GM18519 (cell line): ENCODE measurements around the gene ATG9B.
A peak's percentile ranks its signal among the peaks of the same experiment; 100 is the strongest.
"Not testable (repeated sequence)": the region's sequence is repeated elsewhere in the genome, so short reads cannot be mapped to it uniquely, and the experiment has no call there.

Experiments used
- ATAC-seq: cut with Tn5 transposase; IDR thresholded peaks from one replicate; pipeline ENCODE4 v1.9.1; 2021; ENCODE audit warnings: mild to moderate bottlenecking, moderate library complexity; ENCODE audit not compliant: unreplicated experiment, low FRiP score

The ATG9B gene

DNA sequence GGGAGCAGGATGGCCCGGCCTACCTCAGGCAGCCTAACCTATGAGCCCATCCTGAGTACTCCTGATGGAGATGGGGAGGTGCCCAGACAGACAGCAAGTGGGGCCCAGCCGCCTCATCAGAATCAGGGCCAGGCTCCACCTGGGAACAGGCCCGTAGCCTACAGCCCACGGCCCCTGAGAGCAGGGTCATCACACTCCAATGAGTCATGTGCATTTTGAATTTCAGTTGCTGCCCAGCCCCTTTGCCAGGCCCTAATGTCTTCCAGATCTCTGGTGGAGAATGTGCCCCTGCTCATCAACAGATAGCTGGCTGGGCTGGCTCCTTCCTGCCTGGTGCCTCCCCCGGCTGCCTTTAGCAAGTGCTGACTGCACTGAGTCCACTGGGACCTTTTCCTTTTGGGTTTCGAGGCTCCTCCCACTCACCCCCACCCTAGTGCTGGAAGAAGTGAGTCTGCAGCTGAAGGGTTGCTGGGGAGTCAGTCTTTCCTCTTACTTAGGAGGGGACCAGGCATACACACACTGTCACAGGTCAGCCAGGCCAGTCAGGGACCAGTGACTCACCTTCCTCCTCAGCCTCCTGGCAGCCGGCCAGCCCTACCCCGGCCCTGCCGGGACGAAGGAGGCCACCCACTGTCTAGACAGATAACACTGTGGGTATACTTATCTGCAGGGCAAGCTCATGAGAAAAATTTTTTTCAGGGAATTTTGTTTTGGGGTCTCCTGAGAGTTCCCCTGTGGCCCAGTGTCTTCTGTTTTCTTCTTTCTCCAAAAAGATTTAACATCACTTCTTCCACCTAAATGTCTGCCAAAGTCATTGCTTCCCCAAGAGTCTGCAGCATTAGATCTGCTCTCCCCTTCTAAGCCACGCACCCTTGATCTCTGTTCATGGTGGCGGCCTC lies 14.9 kb upstream of the ATG9B start:
- ATAC-seq, result no peak

- ATAC-seq, result no peak
These were observed 11.6 kb upstream of the ATG9B start for GRCh38 chr7:151035902-151036301.

- ATAC-seq, result no peak
These were observed 10.9 kb upstream of the ATG9B start for GRCh38 chr7:151035026-151035717.

DNA sequence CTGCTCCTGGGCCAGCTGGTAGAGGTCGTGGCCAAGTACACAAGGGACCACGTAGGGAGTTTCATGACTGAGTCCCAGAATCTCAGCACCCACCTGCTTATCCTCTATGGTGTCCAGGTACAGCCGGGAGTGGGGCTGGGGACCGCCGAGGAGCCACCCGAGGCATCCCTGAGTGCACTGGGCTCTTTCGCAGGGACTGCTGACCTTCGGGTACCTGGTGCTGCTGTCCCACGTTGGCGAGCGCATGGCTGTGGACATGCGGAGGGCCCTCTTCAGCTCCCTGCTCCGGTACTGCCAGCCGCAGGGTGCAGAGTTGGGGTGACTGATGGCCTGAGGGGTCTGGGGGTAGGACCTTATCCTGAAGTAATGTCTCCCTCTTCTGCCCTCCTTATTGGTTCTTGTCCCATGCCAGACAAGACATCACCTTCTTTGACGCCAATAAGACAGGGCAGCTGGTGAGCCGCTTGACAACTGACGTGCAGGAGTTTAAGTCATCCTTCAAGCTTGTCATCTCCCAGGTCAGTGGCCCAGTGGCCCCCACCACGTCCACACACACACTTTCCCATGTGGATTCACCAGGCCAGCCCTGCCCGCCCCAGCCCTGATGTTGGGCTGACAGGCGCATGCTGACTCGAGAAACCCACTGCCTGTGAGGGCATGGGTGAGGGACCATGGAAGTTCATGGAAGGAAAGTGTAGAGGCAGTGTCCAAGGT lies 10.2 kb upstream of the ATG9B start:
- no peak for ATAC-seq

- ATAC-seq, result no peak
These were observed 9.6 kb upstream of the ATG9B start for GRCh38 chr7:151033864-151034249.

GRCh38 chr7:151032936-151033863 lies 8.9 kb upstream of the ATG9B start:
- no peak for ATAC-seq

DNA sequence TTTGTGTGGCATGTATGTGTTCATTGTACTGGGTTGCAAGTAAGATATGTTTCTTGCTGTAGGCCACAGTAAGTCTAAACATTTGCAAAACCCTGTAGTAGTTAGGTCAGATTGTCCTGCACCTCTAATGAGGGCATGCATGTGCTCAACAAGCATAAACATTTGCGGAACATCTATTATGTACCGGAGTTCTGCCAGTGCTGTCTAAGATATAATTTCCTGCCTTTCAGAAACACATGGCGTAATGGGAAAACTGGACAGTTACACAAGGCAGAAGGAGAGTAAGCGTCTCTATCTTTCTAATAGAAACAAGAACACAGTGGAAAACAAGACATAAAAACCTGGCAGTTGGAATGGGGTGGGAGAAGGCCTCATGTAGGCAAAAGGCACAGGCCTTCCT lies 6.7 kb upstream of the ATG9B start:
- no peak for ATAC-seq

GRCh38 chr7:151028948-151029501 lies 4.7 kb upstream of the ATG9B start:
- no peak for ATAC-seq

DNA sequence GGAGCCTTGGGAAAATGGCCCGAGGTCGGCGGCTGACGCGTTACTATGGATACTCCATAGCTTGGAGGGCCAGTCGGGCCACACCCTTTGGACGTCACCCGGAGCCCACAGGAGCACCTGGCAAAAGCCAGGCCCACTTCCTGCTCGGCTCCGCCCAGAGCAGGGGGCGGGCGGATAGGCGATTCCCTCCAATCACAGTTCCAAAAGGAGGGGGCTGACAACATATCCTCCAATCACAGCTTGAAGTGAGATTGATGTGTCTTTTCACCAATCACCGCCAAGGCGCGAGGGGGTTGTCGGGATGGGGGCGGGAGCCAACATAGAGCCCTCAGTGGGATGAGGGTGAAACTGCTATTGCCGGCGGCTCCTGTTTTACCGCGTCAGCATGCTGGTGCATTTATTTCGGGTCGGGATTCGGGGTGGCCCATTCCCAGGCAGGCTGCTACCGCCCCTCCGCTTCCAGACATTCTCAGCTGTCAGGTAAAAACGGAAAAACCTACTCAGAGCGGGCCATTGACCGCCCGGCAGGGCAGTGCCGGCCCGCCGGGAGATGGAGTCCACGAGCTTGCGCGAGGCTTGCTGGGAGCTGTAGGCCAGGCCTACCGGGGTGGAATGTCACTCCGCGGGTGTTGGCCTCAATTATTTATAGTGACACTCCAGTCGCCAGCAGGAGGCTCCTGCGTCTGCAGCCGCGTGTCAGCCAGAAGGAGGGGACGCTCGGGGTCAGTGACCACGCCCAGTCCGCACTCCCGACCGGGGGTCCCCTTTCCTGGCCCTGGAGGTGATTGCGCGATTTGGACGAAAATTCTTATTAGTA lies 4.0 kb upstream of the ATG9B start, which contains the start of gene ABCB8:
Gene ABCB8, plus strand, starts transcription at position 320 of the 817 bp plus-strand sequence. Its CDS starts 66 bp downstream, at position 386.
- ATAC-seq, result peak; percentile 96

DNA sequence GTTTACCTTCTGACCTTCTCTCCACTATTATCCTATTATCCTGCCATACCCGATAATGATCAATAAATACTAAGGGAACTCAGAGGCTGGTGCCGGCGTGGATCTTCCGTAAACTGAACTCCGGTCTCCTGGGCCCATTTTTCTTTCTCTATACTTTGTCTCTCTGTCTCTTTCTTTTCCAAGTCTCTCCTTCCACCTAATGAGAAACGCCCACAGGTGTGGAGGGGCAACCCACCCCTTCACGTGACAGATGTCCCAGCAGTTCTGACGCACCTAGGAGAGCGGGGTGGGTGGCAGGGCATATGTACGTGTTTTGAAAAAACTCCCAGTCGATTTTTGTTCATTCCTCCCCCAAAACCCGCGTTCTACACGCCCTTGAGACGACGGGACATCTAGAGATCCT lies 3.4 kb upstream of the ATG9B start:
- ATAC-seq, result not testable (repeated sequence)

DNA sequence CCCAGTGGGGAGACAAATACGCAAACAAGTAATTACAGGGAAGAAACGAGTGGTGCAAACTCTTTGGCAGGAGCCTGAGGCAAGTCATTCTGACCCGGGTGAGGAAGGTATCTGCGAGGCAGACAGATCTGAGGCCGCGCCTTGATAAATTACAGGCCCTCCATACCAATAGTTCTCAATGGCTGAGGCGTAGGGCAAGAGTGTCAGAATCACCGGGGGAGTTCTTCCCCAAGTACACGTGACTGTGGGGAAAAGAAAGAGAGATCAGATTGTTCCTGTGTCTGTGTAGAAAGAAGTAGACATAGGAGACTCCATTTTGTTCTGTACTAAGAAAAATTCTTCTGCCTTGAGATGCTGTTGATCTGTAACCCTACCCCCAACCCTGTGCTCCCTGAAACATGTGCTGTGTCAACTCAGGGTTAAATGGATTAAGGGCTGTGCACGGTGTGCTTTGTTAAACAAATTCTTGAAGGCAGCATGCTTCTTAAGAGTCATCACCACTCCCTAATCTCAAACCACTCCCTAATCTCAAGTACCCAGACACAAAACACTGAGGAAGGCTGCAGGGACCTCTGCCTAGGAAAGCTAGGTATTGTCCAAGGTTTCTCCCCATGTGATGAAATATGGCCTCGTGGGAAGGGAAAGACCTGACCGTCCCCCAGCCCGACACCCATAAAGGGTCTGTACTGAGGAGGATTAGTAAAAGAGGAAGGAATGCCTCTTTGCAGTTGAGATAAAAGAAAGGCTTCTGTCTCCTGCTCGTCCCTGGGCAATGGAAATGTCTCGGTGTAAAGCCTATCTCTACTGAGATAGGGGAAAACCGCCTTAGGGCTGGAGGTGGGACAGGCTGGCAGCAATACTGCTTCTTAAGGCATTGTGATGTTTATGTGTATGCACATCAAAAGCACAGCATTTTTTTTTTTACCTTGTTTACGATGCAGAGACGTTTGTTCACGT lies 2.8 kb upstream of the ATG9B start:
- ATAC-seq, result not testable (repeated sequence)

- ATAC-seq, result no peak
These were observed 1.8 kb upstream of the ATG9B start for GRCh38 chr7:151025924-151026671.

- ATAC-seq, result no peak
These were observed 1.1 kb downstream of the ATG9B start for GRCh38 chr7:151023232-151023631.

GRCh38 chr7:151020231-151020630 lies 4.1 kb downstream of the ATG9B start:
- ATAC-seq, result no peak

DNA sequence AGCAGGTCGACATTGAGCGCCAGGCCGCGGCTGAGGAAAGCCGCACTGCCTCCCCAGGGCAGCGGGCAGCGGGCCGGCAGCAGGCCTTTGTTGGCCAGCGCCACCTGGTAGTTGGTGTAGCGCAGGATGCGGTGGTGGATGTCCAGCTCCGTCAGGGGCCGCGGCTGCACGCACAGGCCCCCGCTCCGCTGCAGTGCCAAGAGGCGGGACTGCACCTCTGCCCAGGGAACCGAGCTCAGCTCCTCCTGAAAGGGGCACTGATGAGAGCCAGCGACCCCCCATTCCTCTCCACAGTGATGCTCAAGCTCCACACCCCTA lies 5.2 kb downstream of the ATG9B start:
- no peak for ATAC-seq

- ATAC-seq, result no peak
These were observed 5.7 kb downstream of the ATG9B start for GRCh38 chr7:151018421-151019129.
